Thymus (tissue), 11 donors: Measurements from ENCODE around the gene LTK. TPM values are rescaled to one million over a fixed set of nuclear protein-coding genes. Genes with fewer than 3 reads are reported as not detected.

Experiments
- DNase-seq, 9 donors: peaks; one replicate each; pipeline ENCODE4 v3.0.0-alpha.2; 2013; ENCODE audit warnings: low spot score in 9 of 9, low read depth in 6 of 9, missing footprints in 1 of 9
- H3K27ac ChIP-seq, 2 donors: one replicate each; pipeline ENCODE4 v1.5.1; 2013; ENCODE audit warnings: control low read depth in 1 of 2, low read depth in 1 of 2, low read length in 1 of 2, mild to moderate bottlenecking in 1 of 2, moderate library complexity in 1 of 2
- H3K27me3 ChIP-seq, 2 donors: one replicate each; pipeline ENCODE4 v1.5.1; 2013; ENCODE audit warnings: low read length in 1 of 2; ENCODE audit not compliant: control insufficient read depth in 2 of 2, insufficient read depth in 1 of 2
- H3K36me3 ChIP-seq, 2 donors: one replicate each; pipeline ENCODE4 v1.5.1; 2013; ENCODE audit warnings: low read length in 1 of 2, mild to moderate bottlenecking in 1 of 2, moderate library complexity in 1 of 2; ENCODE audit not compliant: control insufficient read depth in 2 of 2, insufficient read depth in 2 of 2
- H3K4me1 ChIP-seq, 2 donors: one replicate each; pipeline ENCODE4 v1.5.1; 2013; ENCODE audit warnings: low read length in 2 of 2; ENCODE audit not compliant: control insufficient read depth in 2 of 2, insufficient read depth in 2 of 2
- H3K4me3 ChIP-seq, 2 donors: one replicate each; pipeline ENCODE4 v1.5.1; 2013; ENCODE audit warnings: low read length in 2 of 2, control low read depth in 1 of 2, mild to moderate bottlenecking in 1 of 2
- H3K9me3 ChIP-seq, 2 donors: one replicate each; pipeline ENCODE4 v1.5.1; 2013; ENCODE audit warnings: low read length in 1 of 2, mild to moderate bottlenecking in 1 of 2; ENCODE audit not compliant: control insufficient read depth in 2 of 2, insufficient read depth in 1 of 2
- WGBS: extraction: QIAGEN DNeasy Blood & Tissue Kit; methylation state at CpG from one replicate; pipeline ENCODE4 v1.1.7; 2013; 5-methylcytosine and 5-hydroxymethylcytosine counted together
- polyA plus RNA-seq: library from polyadenylated mRNA; stranded (reverse); fragments of 200-250 nt; gene quantifications from one replicate; pipeline ENCODE4 v1.2.3, GENCODE V29; 2013
- total RNA-seq: library from RNA; stranded (reverse); fragments of 120-200 nt; gene quantifications from one replicate; pipeline ENCODE4 v1.2.4, GENCODE V29; 2013
- donor health status: healthy.

The LTK gene
- total and polyA plus RNA-seq, 2 donors, result 0.14 to 0.66 TPM

GRCh38 chr15:41489641-41490040 is 24.0 kb downstream of the LTK start:
- peaks cover 18 to 44% of the 10 kb centered on the region in 2 donors for H3K27me3 ChIP-seq
- H3K4me1 ChIP-seq, result peaks cover 8 to 16% of the 10 kb centered on the region in 2 donors
- 98% methylated on average over 2 of the region's 2 CpGs for WGBS
- H3K36me3 ChIP-seq, result no peaks in the 10 kb centered on the region
- no peak overlapping the region for H3K27ac ChIP-seq
- no peak for DNase-seq
- H3K4me3 ChIP-seq, result no peak overlapping the region
- peaks cover 0 to 6% of the 10 kb centered on the region in 2 donors for H3K9me3 ChIP-seq

DNA sequence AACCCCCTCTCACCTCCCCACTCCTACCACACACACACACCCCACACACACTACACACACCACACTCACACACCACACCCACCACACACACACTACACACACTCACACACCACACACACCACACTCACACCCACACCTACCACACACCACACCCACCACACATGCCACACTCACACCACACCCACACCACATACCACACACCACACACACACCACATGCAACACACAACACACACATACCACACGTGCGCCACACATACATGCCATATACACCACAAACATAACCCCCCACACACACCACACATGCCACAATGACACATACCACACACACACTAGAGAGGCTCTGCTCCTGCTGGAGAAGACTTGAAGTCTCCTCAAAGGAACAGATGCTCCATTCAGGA is 25.8 kb downstream of the LTK start:
- DNase-seq, result no peak
- no peaks in the 10 kb centered on the region for H3K36me3 ChIP-seq
- H3K4me1 ChIP-seq, result peaks cover 0 to 4% of the 10 kb centered on the region in 2 donors
- peaks cover 4 to 28% of the 10 kb centered on the region in 2 donors for H3K27me3 ChIP-seq
- 94% methylated on average over 2 of the region's 2 CpGs for WGBS
- H3K27ac ChIP-seq, result no peak overlapping the region
- no peak overlapping the region for H3K4me3 ChIP-seq
- peaks cover 0 to 3% of the 10 kb centered on the region in 2 donors for H3K9me3 ChIP-seq

GRCh38 chr15:41487381-41487780 is 26.2 kb downstream of the LTK start:
- H3K27ac ChIP-seq, result no peak overlapping the region
- peaks cover 0 to 24% of the 10 kb centered on the region in 2 donors for H3K27me3 ChIP-seq
- peaks cover 0 to 4% of the 10 kb centered on the region in 2 donors for H3K36me3 ChIP-seq
- peaks cover 0 to 3% of the 10 kb centered on the region in 2 donors for H3K9me3 ChIP-seq
- no peak overlapping the region for H3K4me3 ChIP-seq
- no peak for DNase-seq
- no peaks in the 10 kb centered on the region for H3K4me1 ChIP-seq
- WGBS, result 89% methylated on average over 9 of the region's 9 CpGs

DNA sequence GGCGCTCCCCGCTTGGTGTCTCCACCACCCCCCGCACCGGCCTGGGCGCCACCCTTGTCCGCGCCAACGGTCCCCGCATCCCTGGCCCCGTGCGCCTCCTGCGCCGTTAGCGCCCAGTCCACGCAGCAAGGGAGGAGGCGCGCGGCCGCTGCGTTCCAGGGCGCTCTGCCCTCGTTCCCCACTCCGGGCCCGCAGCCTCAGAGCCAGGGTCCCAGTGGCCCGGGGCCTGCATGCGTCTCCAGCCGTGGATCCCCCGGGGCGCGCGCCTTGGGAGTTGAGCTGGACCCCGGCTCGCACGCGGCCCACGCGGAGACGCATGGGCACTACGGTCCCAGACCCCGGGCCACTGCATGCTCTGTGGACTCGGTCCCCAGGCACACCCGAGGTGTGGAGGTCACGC is 27.3 kb downstream of the LTK start:
- Histone ChIP-seq H3K27me3 (peaks cover 0 to 13% of the 10 kb centered on the region in 2 donors), H3K4me3 (no peak overlapping the region), H3K27ac (no peak overlapping the region), H3K4me1 (no peaks in the 10 kb centered on the region), H3K36me3 (peaks cover 2 to 9% of the 10 kb centered on the region in 2 donors), H3K9me3 (peaks cover 0 to 3% of the 10 kb centered on the region in 2 donors)
- DNase-seq, result no peak
- 91% methylated on average over 43 of the region's 43 CpGs for WGBS

DNA sequence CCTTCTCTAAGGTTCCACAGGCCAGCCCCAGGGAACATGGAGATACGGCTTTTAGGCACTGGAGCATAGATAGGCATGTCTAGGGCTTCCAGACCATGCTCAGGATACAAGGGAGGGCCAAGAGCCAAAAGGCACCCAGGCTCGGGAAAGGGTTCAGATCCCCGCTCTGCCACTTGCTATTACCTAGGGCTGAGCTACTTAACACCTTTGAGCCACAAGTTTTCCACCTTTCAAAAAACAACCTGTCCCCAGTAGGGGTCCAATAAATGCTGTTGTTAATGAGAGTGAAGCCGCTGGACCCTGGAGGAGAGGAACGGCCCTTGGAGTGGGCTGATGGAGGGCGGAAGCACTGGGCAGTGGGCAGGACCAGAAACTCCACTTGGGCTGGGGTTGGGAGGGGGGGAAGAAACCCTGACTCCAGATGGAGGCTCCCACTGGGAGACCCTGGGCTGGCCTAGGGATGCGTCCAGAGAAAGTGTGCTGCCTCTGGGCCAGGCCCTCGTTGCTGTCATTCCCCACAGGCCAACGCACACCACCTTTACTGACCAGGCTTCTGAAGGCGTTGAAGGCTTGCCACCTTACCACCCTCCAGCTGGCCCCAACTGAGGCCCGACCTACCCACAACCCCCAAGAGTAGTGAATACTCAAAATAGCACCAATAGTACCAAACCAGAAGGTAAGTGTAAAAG is 28.5 kb downstream of the LTK start:
- H3K36me3 ChIP-seq, result peaks cover 13 to 21% of the 10 kb centered on the region in 2 donors
- H3K4me3 ChIP-seq, result no peak overlapping the region
- H3K27ac ChIP-seq, result no peak overlapping the region
- H3K4me1 ChIP-seq, result no peaks in the 10 kb centered on the region
- no peak for DNase-seq
- 92% methylated on average over 11 of the region's 11 CpGs for WGBS
- H3K27me3 ChIP-seq, result peaks cover 0 to 3% of the 10 kb centered on the region in 2 donors
- peaks cover 0 to 3% of the 10 kb centered on the region in 2 donors for H3K9me3 ChIP-seq

GRCh38 chr15:41483519-41483918 is 30.1 kb downstream of the LTK start:
- H3K4me3 ChIP-seq, result no peak overlapping the region
- H3K9me3 ChIP-seq, result peaks cover 0 to 3% of the 10 kb centered on the region in 2 donors
- WGBS, result 98% methylated on average over 2 of the region's 2 CpGs
- DNase-seq, result no peak
- H3K36me3 ChIP-seq, result peaks cover 25 to 36% of the 10 kb centered on the region in 2 donors
- peaks cover 0 to 3% of the 10 kb centered on the region in 2 donors for H3K27me3 ChIP-seq
- no peaks in the 10 kb centered on the region for H3K4me1 ChIP-seq
- H3K27ac ChIP-seq, result no peak overlapping the region

GRCh38 chr15:41483115-41483514 is 30.5 kb downstream of the LTK start:
- no peak for DNase-seq
- H3K27ac ChIP-seq, result no peak overlapping the region
- peaks cover 29 to 40% of the 10 kb centered on the region in 2 donors for H3K36me3 ChIP-seq

DNA sequence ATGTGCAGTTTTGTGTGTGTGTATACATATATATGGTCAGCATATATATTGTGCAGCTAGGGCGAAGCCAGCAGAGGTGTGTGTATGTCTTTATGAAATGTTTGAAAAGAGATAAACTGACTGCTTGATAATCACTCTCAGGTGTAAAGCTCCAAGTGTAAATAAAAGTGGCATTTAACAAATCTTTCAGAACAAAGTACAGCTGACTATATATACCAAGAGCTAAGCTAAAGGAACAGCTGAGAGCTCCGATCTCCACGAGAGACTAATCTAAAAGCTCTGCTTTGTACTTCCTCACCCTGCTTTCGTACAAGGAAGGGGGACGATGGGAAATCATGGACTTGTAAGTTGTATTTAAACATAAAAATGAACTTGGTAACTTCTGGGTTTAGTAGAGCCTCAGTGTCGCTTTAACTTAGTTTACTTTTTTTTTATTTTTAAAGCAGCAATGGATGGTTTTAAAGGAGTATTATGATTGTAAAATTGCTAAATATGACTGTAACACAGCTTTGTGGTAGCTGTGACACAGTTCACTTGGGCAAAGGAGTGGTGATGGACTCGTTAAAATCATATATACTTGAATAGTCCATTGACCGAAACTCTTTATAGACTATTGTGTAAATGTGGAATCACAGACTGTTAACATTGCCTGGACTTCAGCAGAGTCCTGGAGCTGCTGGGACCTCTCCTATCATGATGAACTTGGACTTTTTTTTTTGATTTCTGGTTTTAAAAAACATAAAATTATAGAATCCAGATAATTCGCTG is 31.3 kb downstream of the LTK start:
- no peaks in the 10 kb centered on the region for H3K4me1 ChIP-seq
- peaks cover 0 to 3% of the 10 kb centered on the region in 2 donors for H3K9me3 ChIP-seq
- peaks cover 29 to 48% of the 10 kb centered on the region in 2 donors for H3K36me3 ChIP-seq
- peaks cover 0 to 3% of the 10 kb centered on the region in 2 donors for H3K27me3 ChIP-seq
- H3K4me3 ChIP-seq, result no peak overlapping the region
- H3K27ac ChIP-seq, result no peak overlapping the region
- 97% methylated on average over 9 of the region's 9 CpGs for WGBS
- DNase-seq, result no peak

More at GRCh38 chr15:41483115-41483514, 30.5 kb downstream of the LTK start:
- H3K4me1 ChIP-seq, result no peaks in the 10 kb centered on the region
- H3K27me3 ChIP-seq, result peaks cover 0 to 3% of the 10 kb centered on the region in 2 donors
- H3K9me3 ChIP-seq, result peaks cover 0 to 3% of the 10 kb centered on the region in 2 donors
- no peak overlapping the region for H3K4me3 ChIP-seq
